Hematopoietic multipotent progenitor cell treated with erythropoietin and hydrocortisone succinate and interleukin-3 and kit ligand, for 15 days (in vitro differentiated cells): ENCODE measurements around the gene LGALS7.

ENCODE experiments used
- DNase-seq: peaks from one replicate; pipeline ENCODE4 v3.0.0-alpha.2; 2015; ENCODE audit warnings: low spot score

LGALS7 gene

DNA sequence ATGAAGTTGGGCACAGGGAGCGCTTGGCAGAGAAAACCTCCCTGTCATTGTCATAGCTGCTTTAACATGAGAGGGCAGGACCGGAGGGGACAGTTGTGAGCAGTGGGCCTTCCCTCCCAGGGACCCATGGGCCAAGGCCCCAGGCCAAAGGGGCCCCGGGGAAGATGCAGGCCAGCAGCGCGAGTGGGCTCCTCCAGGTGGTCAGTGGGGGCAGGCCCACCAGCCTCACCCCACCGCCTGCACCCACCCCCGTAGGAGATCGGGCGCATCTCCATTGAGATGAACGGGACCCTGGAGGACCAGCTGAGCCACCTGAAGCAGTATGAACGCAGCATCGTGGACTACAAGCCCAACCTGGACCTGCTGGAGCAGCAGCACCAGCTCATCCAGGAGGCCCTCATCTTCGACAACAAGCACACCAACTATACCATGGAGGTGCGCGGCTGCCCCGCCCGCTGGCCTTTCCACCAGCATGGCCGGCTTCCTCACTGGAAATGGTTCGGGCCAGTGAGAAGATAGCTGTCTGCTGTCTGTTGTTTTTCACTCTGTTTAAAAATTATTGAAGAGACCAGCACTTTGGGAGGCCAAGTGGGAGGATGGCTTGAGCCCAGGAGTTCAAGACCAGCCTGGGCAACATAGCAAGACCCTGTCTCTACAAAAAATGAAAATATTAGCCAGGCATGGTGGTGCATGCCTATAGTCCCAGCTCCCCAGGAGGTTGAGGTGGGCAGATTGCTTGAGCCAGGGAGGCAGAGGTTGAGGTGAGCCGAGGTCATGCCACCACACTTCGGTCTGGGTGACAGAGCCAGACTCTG, 47.6 kb downstream of the LGALS7 start:
- DNase-seq: no peak

DNA sequence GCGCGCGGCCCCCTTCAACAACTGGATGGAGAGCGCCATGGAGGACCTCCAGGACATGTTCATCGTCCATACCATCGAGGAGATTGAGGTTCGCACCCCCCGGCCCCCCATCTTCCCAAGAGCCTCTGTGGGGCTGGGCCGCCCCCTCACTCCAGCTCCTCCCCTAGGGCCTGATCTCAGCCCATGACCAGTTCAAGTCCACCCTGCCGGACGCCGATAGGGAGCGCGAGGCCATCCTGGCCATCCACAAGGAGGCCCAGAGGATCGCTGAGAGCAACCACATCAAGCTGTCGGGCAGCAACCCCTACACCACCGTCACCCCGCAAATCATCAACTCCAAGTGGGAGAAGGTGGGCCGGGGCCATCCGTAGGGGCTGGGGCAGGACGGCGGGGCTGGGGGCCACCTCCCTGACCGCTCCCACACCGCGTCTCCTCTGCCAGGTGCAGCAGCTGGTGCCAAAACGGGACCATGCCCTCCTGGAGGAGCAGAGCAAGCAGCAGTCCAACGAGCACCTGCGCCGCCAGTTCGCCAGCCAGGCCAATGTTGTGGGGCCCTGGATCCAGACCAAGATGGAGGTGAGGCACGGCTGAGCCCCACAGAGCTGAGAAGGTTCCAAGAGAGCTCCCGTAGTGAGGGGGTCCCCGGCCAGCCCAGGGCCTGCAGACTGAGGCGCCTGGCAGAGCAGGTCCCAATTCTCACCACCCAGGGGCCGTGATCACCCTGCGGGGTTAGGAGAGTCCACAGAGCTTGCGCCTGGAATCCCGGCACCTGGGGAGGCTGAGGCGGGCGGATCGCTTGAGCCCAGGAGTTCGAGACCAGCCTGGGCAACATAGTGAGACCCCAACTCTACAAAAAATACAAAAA, 49.1 kb downstream of the LGALS7 start:
- no peak for DNase-seq

DNA sequence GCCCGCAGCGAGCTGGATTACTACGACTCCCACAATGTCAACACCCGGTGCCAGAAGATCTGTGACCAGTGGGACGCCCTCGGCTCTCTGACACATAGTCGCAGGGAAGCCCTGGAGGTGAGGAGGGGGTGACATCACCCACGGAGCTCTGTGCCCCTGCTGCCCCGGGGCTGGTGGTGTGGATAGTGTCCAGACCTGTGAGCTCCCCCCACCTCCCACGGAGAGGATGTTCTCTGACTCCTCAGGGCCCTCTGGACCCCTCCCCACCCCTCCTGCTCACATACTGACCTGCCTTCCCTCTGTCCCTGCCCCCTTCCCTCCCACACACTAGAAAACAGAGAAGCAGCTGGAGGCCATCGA, 49.7 kb downstream of the LGALS7 start:
- no peak for DNase-seq

DNA sequence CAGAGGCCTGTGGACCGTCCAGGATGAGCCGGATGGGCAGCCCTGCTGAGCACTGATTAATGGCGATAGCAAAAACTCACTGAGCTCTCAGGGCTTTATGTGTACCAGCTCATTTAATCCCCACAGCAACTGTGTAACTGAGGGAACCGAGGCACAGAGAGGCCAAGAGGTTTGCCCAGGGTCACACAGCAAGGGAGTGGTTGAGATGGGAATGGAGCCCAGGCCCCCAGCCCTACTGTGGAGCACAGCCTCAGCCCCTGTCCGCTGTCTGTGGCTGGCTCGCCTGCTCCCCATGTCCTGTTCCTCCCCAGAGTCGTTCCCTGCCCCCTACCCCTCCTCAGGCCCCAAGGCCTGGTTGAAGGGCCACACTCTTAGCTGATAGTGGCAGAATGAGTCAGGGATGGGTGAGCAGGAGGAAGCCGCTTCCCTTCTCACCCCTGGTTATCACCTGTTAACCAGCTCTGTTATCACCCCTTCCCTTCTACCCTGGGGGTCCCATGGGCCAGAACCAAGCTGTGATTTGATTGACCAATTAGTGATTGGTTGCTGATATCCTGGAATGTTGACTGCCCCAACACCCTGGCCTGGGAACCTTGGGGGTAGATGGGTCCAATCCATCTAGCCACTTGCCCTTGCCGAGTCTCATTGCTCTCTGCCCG, 50.2 kb downstream of the LGALS7 start:
- no peak for DNase-seq

DNA sequence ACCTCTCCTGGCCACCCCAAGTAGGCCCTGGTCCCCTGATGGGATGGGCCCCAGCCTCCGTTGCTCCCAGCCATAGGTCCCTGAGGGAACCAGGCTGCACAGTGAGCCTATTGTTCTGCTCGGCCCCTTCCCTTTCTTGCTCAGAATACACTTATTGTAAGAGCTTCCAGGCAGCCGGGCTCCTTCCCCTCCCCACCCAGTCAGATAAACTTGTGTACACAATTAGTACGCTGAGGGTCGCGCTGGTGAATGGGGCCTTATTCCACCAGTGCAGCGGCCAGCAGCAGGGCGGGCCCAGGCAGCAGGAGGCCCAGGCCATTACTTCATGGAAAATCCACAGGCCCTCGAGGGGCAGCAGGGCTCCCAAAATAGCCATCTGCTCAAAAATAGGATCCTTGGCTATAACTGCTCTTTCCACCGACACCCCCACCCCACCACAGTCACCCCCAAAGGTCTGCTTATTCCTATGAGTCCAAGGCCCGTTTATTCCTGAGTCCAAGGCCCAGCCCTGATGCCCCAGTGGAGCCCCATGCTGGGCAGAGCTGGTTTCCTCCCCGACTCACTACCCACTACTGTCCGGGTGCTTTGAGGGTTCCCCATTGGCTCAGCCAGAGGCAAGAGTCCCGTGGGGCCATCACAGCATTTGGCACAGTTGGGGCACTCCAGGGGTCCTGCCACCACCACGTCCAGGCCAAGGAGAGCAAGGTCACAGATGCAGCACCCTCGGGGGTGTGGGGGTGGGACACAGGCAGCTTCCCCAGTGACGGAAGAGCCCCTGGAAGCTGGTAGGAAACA, 51.1 kb downstream of the LGALS7 start:
- no peak for DNase-seq

DNA sequence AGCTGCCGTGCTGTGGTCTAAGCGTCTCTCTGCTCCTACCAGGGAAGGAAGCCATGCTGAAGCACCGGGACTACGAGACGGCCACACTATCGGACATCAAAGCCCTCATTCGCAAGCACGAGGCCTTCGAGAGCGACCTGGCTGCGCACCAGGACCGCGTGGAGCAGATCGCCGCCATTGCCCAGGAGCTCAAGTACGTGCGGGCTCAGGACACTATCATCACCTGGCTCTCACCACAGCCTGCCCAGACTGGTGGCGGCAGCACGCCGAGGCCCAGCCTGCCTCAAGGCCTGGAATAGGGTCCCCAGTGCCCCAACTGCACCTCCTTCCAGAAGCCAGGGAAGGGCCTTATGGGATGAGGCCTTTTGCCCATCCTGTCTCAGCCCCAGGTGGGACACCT, 51.8 kb downstream of the LGALS7 start:
- DNase-seq: no peak
